Naive thymus-derived CD8-positive, alpha-beta T cell (primary cell): ENCODE data around the gene PRCC. TPM values are rescaled to one million over a fixed set of nuclear protein-coding genes. Genes with fewer than 3 reads are reported as not detected.

Experiments used
- ATAC-seq, 2 donors: fragments of 150-1000 bp; cut with Tn5 transposase in 1 of 2; sonication (Bioruptor Pico), chemical (Tn5 transposase) in 1 of 2; 1 replicate in 1 of 2; 2 replicates in 1 of 2; pipeline ENCODE4 v1.10.0; 2021; ENCODE audit warnings: mild to moderate bottlenecking in 2 of 2, moderate library complexity in 2 of 2
- POLR2A ChIA-PET: fragments of 350-600 bp; sonication (Branson Sonifier 250); formaldehyde crosslinking; loops from one replicate; lab custom pipeline; 2021; ENCODE audit warnings: antibody characterized with exemption; lab: Charles Lee
- DNase-seq, 10 donors: peaks; one replicate each; pipeline versions ENCODE4 v3.0.0 to v3.0.0-alpha.2; 2020 to 2022
- H3K27ac Mint-ChIP-seq, 10 donors: one replicate each; pipeline ENCODE4 v1.8.0; 2020 to 2022; ENCODE audit warnings: mild to moderate bottlenecking in 10 of 10, mixed read lengths in 10 of 10, moderate library complexity in 4 of 10, inconsistent platforms in 1 of 10
- H3K27me3 Mint-ChIP-seq, 5 donors: one replicate each; pipeline ENCODE4 v1.8.0; 2021 to 2022; ENCODE audit warnings: mixed read lengths in 5 of 5
- H3K36me3 Mint-ChIP-seq, 3 donors: one replicate each; pipeline ENCODE4 v1.8.0; 2020 to 2022; ENCODE audit warnings: mixed read lengths in 3 of 3, mild to moderate bottlenecking in 2 of 3, inconsistent platforms in 1 of 3
- H3K4me1 Mint-ChIP-seq, 4 donors: one replicate each; pipeline ENCODE4 v1.8.0; 2021 to 2022; ENCODE audit warnings: mixed read lengths in 4 of 4
- H3K4me3 Mint-ChIP-seq, 10 donors: one replicate each; pipeline ENCODE4 v1.8.0; 2020 to 2022; ENCODE audit warnings: mild to moderate bottlenecking in 10 of 10, mixed read lengths in 10 of 10, moderate library complexity in 6 of 10, inconsistent platforms in 1 of 10
- H3K9me3 Mint-ChIP-seq, 9 donors: one replicate each; pipeline ENCODE4 v1.8.0; 2020 to 2022; ENCODE audit warnings: mixed read lengths in 9 of 9, mild to moderate bottlenecking in 3 of 9, inconsistent platforms in 1 of 9, moderate library complexity in 1 of 9
- polyA plus RNA-seq, 3 donors: library from polyadenylated mRNA; unstranded; fragments of 300-500 nt; fragmentation: Illumina TruSeq; gene quantifications; one replicate each; pipeline ENCODE4 v1.2.3, GENCODE V29; 2021
- total RNA-seq, 8 experiments: library from RNA in 2 of 8; stranded (reverse) in 2 of 8; gene quantifications; one replicate each; pipeline ENCODE4 v1.2.3 and lab custom pipeline; 2021 to 2026

PRCC gene
- total and polyA plus RNA-seq, 5 experiments from 2014 or later = 22.9 to 64.0 (median 55.7) TPM

- peaks cover 4 to 91% (median 12%) of the 10 kb centered on the region in 3 donors for H3K36me3 Mint-ChIP-seq
- no peaks in the 10 kb centered on the region for H3K9me3 Mint-ChIP-seq
- ATAC-seq = no peak
- H3K4me3 Mint-ChIP-seq = no peak overlapping the region
- H3K27me3 Mint-ChIP-seq = no peaks in the 10 kb centered on the region
- H3K4me1 Mint-ChIP-seq = peaks cover 3 to 25% (median 14%) of the 10 kb centered on the region in 4 donors
- POLR2A ChIA-PET = no interaction called here
- H3K27ac Mint-ChIP-seq = peak overlapping the region in 4 of 10 donors; percentile 18 to 58 (median 36)
- DNase-seq = no peak
Measured at GRCh38 chr1:156789621-156790318, 22.4 kb downstream of the PRCC start.

- Mint-ChIP-seq H3K9me3 (no peaks in the 10 kb centered on the region), H3K4me3 (no peak overlapping the region), H3K36me3 (peaks cover 16 to 91% (median 28%) of the 10 kb centered on the region in 3 donors), H3K27ac (peak overlapping the region in 2 of 10 donors; percentile 34 to 78), H3K4me1 (peaks cover 1 to 4% (median 3%) of the 10 kb centered on the region in 4 donors), H3K27me3 (no peaks in the 10 kb centered on the region)
- ATAC-seq (no peak), DNase-seq (no peak)
- POLR2A ChIA-PET = interaction anchor here (0.7 to 1.0 kb wide), 2 partner anchors 16 to 66 kb away, joined by 3 to 4 read pairs; partner anchors contain the start of gene NTRK1
Measured at GRCh38 chr1:156794506-156795373, 27.4 kb downstream of the PRCC start.

- Mint-ChIP-seq H3K36me3 (peaks cover 16 to 91% (median 25%) of the 10 kb centered on the region in 3 donors), H3K27me3 (no peaks in the 10 kb centered on the region), H3K4me1 (peaks cover 0 to 3% (median 2%) of the 10 kb centered on the region in 4 donors), H3K27ac (peak overlapping the region in 1 of 10 donors; percentile 78), H3K4me3 (no peak overlapping the region), H3K9me3 (no peaks in the 10 kb centered on the region)
- ATAC-seq (no peak), DNase-seq (no peak)
- POLR2A ChIA-PET = interaction anchor here (0.7 kb wide), 1 partner anchor 17 kb away, joined by 4 read pairs; no protein-coding TSS in a partner anchor
Measured at GRCh38 chr1:156795374-156795733, 28.0 kb downstream of the PRCC start.

- POLR2A ChIA-PET = interaction anchor here (0.6 kb wide), 1 partner anchor 470 kb away, joined by 4 read pairs; no protein-coding TSS in a partner anchor
- H3K36me3 Mint-ChIP-seq = peaks cover 16 to 93% (median 25%) of the 10 kb centered on the region in 3 donors
- H3K27ac Mint-ChIP-seq = peak overlapping the region in 2 of 10 donors; percentile 29 to 61
- H3K9me3 Mint-ChIP-seq = no peaks in the 10 kb centered on the region
- no peak overlapping the region for H3K4me3 Mint-ChIP-seq
- H3K4me1 Mint-ChIP-seq = peaks cover 0 to 3% (median 2%) of the 10 kb centered on the region in 4 donors
- ATAC-seq = no peak
- no peak for DNase-seq
- H3K27me3 Mint-ChIP-seq = no peaks in the 10 kb centered on the region
Measured at GRCh38 chr1:156795787-156796186, 28.5 kb downstream of the PRCC start.

- no peak for ATAC-seq
- no peak for DNase-seq
- Mint-ChIP-seq H3K36me3 (peaks cover 16 to 93% (median 25%) of the 10 kb centered on the region in 3 donors), H3K27ac (peak overlapping the region in 6 of 10 donors; percentile 29 to 88 (median 46)), H3K4me1 (peaks cover 3 to 7% (median 4%) of the 10 kb centered on the region in 4 donors), H3K27me3 (no peaks in the 10 kb centered on the region), H3K4me3 (no peak overlapping the region), H3K9me3 (no peaks in the 10 kb centered on the region)
- POLR2A ChIA-PET = interaction anchor here (0.6 to 1.1 kb wide), 2 partner anchors 11 to 471 kb away, joined by 3 to 4 read pairs; no protein-coding TSS in a partner anchor
Measured at GRCh38 chr1:156796340-156797097, 29.2 kb downstream of the PRCC start.

- H3K9me3 Mint-ChIP-seq = no peaks in the 10 kb centered on the region
- H3K4me1 Mint-ChIP-seq = peaks cover 3 to 14% (median 5%) of the 10 kb centered on the region in 4 donors
- peak overlapping the region in 3 of 10 donors; percentile 8 to 42 (median 17) for H3K27ac Mint-ChIP-seq
- POLR2A ChIA-PET = interaction anchor here (1.1 to 3.2 kb wide), 2 partner anchors 10 to 63 kb away, joined by 3 to 13 read pairs; partner anchors contain the start of gene NTRK1
- DNase-seq (peak; percentile 25 to 77 (median 64)), ATAC-seq (peak; percentile 88 to 92)
- peaks cover 16 to 86% (median 25%) of the 10 kb centered on the region in 3 donors for H3K36me3 Mint-ChIP-seq
- H3K4me3 Mint-ChIP-seq = no peak overlapping the region
- no peaks in the 10 kb centered on the region for H3K27me3 Mint-ChIP-seq
Measured at GRCh38 chr1:156797212-156797871, 30.0 kb downstream of the PRCC start.

- no peaks in the 10 kb centered on the region for H3K9me3 Mint-ChIP-seq
- POLR2A ChIA-PET = no interaction called here
- no peak for ATAC-seq
- peaks cover 6 to 53% (median 15%) of the 10 kb centered on the region in 3 donors for H3K36me3 Mint-ChIP-seq
- DNase-seq = no peak
- peak overlapping the region; percentile 4 to 78 (median 56) for H3K27ac Mint-ChIP-seq
- no peaks in the 10 kb centered on the region for H3K27me3 Mint-ChIP-seq
- H3K4me1 Mint-ChIP-seq = peaks cover under 1 to 27% (median 9%) of the 10 kb centered on the region in 4 donors
- H3K4me3 Mint-ChIP-seq = no peak overlapping the region
Measured at GRCh38 chr1:156801409-156802121, 34.2 kb downstream of the PRCC start.

GRCh38 chr1:156802421-156802935 is 35.1 kb downstream of the PRCC start:
- no peak overlapping the region for H3K4me3 Mint-ChIP-seq
- ATAC-seq (no peak), DNase-seq (no peak)
- H3K9me3 Mint-ChIP-seq = no peaks in the 10 kb centered on the region
- POLR2A ChIA-PET = interaction anchor here (0.8 kb wide), 1 partner anchor 13 kb away, joined by 4 read pairs; no protein-coding TSS in a partner anchor
- H3K36me3 Mint-ChIP-seq = peaks cover 1 to 51% (median 12%) of the 10 kb centered on the region in 3 donors
- H3K27me3 Mint-ChIP-seq = no peaks in the 10 kb centered on the region
- peak overlapping the region in 8 of 10 donors; percentile 29 to 77 (median 60) for H3K27ac Mint-ChIP-seq
- peaks cover 4 to 29% (median 13%) of the 10 kb centered on the region in 4 donors for H3K4me1 Mint-ChIP-seq

- H3K27ac Mint-ChIP-seq = peak overlapping the region in 8 of 10 donors; percentile 22 to 71 (median 46)
- H3K27me3 Mint-ChIP-seq = no peaks in the 10 kb centered on the region
- H3K9me3 Mint-ChIP-seq = no peaks in the 10 kb centered on the region
- H3K4me1 Mint-ChIP-seq = peaks cover 11 to 37% (median 21%) of the 10 kb centered on the region in 4 donors
- ATAC-seq (no peak), DNase-seq (no peak)
- H3K36me3 Mint-ChIP-seq = peaks cover 0 to 51% (median 7%) of the 10 kb centered on the region in 3 donors
- POLR2A ChIA-PET = interaction anchor here (0.6 kb wide), 1 partner anchor 19 kb away, joined by 4 read pairs; no protein-coding TSS in a partner anchor
- H3K4me3 Mint-ChIP-seq = no peak overlapping the region
Measured at GRCh38 chr1:156803086-156803851, 35.9 kb downstream of the PRCC start.

GRCh38 chr1:156804026-156804425 is 36.7 kb downstream of the PRCC start:
- Mint-ChIP-seq H3K36me3 (peaks cover 0 to 50% (median 7%) of the 10 kb centered on the region in 3 donors), H3K4me1 (peaks cover 14 to 42% (median 26%) of the 10 kb centered on the region in 4 donors), H3K27ac (peak overlapping the region; percentile 29 to 90 (median 72)), H3K9me3 (no peaks in the 10 kb centered on the region), H3K27me3 (no peaks in the 10 kb centered on the region), H3K4me3 (peak overlapping the region in 1 of 10 donors; percentile 2)
- no peak for ATAC-seq
- no peak for DNase-seq
- POLR2A ChIA-PET = no interaction called here
